Common myeloid progenitor, CD34-positive (primary cell): ENCODE measurements around the gene ADGRG7.
A peak's percentile ranks its signal among the peaks of the same experiment; 100 is the strongest.

ENCODE experiments used
- CTCF ChIA-PET: fragments of 350-600 bp; sonication (Branson Sonifier 250); formaldehyde crosslinking; loops from one replicate; lab custom pipeline; 2021; ENCODE audit warnings: antibody characterized with exemption; lab: Charles Lee
- POLR2A ChIA-PET: fragments of 350-600 bp; sonication (Branson Sonifier 250); formaldehyde crosslinking; loops from one replicate; lab custom pipeline; 2021; ENCODE audit warnings: antibody characterized with exemption; lab: Charles Lee
- DNase-seq, 3 donors: peaks; one replicate each; pipeline versions ENCODE4 v3.0.0 to v3.0.0-alpha.2; 2013
- H3K27ac ChIP-seq, 2 experiments: 1 replicate in 1 of 2; 2 replicates in 1 of 2; pipeline ENCODE4 v1.7.0; 2013; ENCODE audit warnings: inconsistent platforms in 2 of 2, low read length in 2 of 2, mild to moderate bottlenecking in 2 of 2, low read depth in 1 of 2, moderate library complexity in 1 of 2; ENCODE audit not compliant: severe bottlenecking in 2 of 2, insufficient read depth in 1 of 2, poor library complexity in 1 of 2
- H3K27me3 ChIP-seq, 5 experiments: replicated peaks in 2 of 5; 1 replicate in 3 of 5; 2 replicates in 2 of 5; pipeline versions ENCODE4 v1.6.1 to v1.7.0; 2013; ENCODE audit warnings: low read length in 4 of 5, mild to moderate bottlenecking in 2 of 5, moderate library complexity in 2 of 5, inconsistent platforms in 1 of 5; ENCODE audit not compliant: insufficient read depth in 5 of 5, control insufficient read depth in 4 of 5
- H3K36me3 ChIP-seq, 4 experiments: 1 replicate in 2 of 4; 2 replicates in 2 of 4; pipeline versions ENCODE4 v1.6.1 to v1.7.0; 2013; ENCODE audit warnings: low read length in 3 of 4, control low read depth in 1 of 4, mild to moderate bottlenecking in 1 of 4; ENCODE audit not compliant: control insufficient read depth in 4 of 4, insufficient read depth in 4 of 4
- H3K4me1 ChIP-seq, 4 experiments: 1 replicate in 3 of 4; 2 replicates in 1 of 4; pipeline versions ENCODE4 v1.6.1 to v1.7.1; 2013; ENCODE audit warnings: low read length in 3 of 4, mild to moderate bottlenecking in 3 of 4, control low read depth in 1 of 4, inconsistent platforms in 1 of 4, moderate library complexity in 1 of 4; ENCODE audit not compliant: control insufficient read depth in 4 of 4, insufficient read depth in 4 of 4; ENCODE audit errors: control extremely low read depth in 1 of 4
- H3K4me3 ChIP-seq, 7 experiments: 1 replicate in 4 of 7; 2 replicates in 3 of 7; pipeline versions ENCODE4 v1.5.1 to v1.7.0; 2013; ENCODE audit warnings: mild to moderate bottlenecking in 7 of 7, low read length in 6 of 7, moderate library complexity in 6 of 7, inconsistent platforms in 2 of 7, low read depth in 2 of 7, control low read depth in 1 of 7; ENCODE audit not compliant: insufficient read depth in 4 of 7, control insufficient read depth in 1 of 7; ENCODE audit errors: extremely low read depth in 1 of 7
- H3K9me3 ChIP-seq, 5 experiments: 1 replicate in 4 of 5; 2 replicates in 1 of 5; pipeline versions ENCODE4 v1.6.1 to v1.7.1; 2013; ENCODE audit warnings: low read length in 4 of 5, mild to moderate bottlenecking in 2 of 5, inconsistent platforms in 1 of 5, low read depth in 1 of 5, moderate library complexity in 1 of 5; ENCODE audit not compliant: control insufficient read depth in 4 of 5, insufficient read depth in 2 of 5; ENCODE audit errors: control extremely low read depth in 1 of 5
- WGBS: methylation state at CpG from one replicate; pipeline ENCODE4 v1.1.5; 2013; ENCODE audit not compliant: insufficient coverage; 5-methylcytosine and 5-hydroxymethylcytosine counted together

Gene ADGRG7

DNA sequence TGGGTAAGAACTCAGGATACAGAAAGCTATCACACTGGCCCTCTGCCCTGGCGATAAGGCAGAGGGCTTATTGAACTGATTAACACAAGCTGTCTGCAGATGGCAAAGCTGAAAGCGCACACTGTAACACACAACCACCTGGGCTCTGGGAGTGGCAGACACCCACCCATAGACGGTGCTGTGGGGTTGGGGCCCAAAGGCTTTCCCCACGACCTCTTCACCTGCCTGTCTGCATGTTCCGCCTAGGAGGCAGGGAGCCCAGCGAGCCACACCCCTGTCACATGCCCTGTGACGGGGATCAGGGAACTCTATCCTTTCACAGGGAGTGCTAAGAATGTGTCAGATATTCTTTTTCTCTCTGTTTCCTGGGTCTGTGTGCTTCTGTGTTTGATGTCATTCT is 87.8 kb downstream of the ADGRG7 start:
- Histone ChIP-seq H3K9me3 (no peaks in the 10 kb centered on the region), H3K36me3 (no peaks in the 10 kb centered on the region), H3K4me1 (no peaks in the 10 kb centered on the region), H3K4me3 (no peak overlapping the region), H3K27me3 (no peaks in the 10 kb centered on the region), H3K27ac (no peak overlapping the region)
- ChIA-PET CTCF (no interaction called here), POLR2A (no interaction called here)
- DNase-seq, result no peak
- 96% methylated on average over 7 of the region's 7 CpGs for WGBS

GRCh38 chr3:100697723-100698285 is 88.4 kb downstream of the ADGRG7 start:
- H3K27ac ChIP-seq, result no peak overlapping the region
- H3K27me3 ChIP-seq, result no peaks in the 10 kb centered on the region
- no peaks in the 10 kb centered on the region for H3K4me1 ChIP-seq
- DNase-seq, result no peak
- no peaks in the 10 kb centered on the region for H3K36me3 ChIP-seq
- no peaks in the 10 kb centered on the region for H3K9me3 ChIP-seq
- ChIA-PET POLR2A (interaction anchor here (1.1 kb wide), 1 partner anchor 14 kb away, joined by 5 read pairs; no protein-coding TSS in a partner anchor), CTCF (no interaction called here)
- WGBS, result 82% methylated on average over 3 of the region's 5 CpGs
- no peak overlapping the region for H3K4me3 ChIP-seq

- Histone ChIP-seq H3K27me3 (no peaks in the 10 kb centered on the region), H3K36me3 (no peaks in the 10 kb centered on the region), H3K4me3 (no peak overlapping the region), H3K4me1 (no peaks in the 10 kb centered on the region), H3K27ac (no peak overlapping the region), H3K9me3 (no peaks in the 10 kb centered on the region)
- CTCF ChIA-PET, result no interaction called here
- WGBS, result 60% methylated on average over 1 of the region's 3 CpGs
- DNase-seq, result no peak
- POLR2A ChIA-PET, result interaction anchor here (1.1 kb wide), 1 partner anchor 15 kb away, joined by 5 read pairs; no protein-coding TSS in a partner anchor
These were observed 89.3 kb downstream of the ADGRG7 start for GRCh38 chr3:100698736-100699135.

DNA sequence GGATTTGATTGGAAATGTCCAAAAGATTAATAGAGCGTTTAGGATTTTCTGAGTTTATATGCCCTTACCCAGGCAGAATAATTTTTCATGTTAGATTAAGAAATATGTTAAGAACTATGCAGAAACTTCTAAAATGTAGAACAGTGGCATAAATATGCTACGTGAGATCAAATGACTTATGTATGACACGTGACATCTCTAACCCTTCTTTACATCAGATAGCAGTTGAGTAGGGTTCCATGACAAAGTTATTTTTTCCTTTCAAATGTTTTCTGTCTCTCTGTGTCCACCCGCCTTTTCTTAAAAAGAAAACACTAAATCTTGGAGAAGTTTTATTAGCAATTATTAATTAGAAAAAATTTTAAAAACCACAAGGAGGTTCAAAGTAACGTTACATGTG is 91.3 kb downstream of the ADGRG7 start:
- H3K36me3 ChIP-seq, result no peaks in the 10 kb centered on the region
- ChIA-PET CTCF (no interaction called here), POLR2A (no interaction called here)
- no peaks in the 10 kb centered on the region for H3K4me1 ChIP-seq
- WGBS, result no CpG with 5 or more reads among the region's 5 CpGs
- DNase-seq, result no peak
- no peaks in the 10 kb centered on the region for H3K9me3 ChIP-seq
- H3K4me3 ChIP-seq, result no peak overlapping the region
- H3K27me3 ChIP-seq, result no peaks in the 10 kb centered on the region
- no peak overlapping the region for H3K27ac ChIP-seq

GRCh38 chr3:100702082-100702979 is 92.9 kb downstream of the ADGRG7 start:
- Histone ChIP-seq H3K27me3 (no peaks in the 10 kb centered on the region), H3K36me3 (no peaks in the 10 kb centered on the region), H3K9me3 (no peaks in the 10 kb centered on the region), H3K27ac (no peak overlapping the region), H3K4me3 (no peak overlapping the region), H3K4me1 (no peaks in the 10 kb centered on the region)
- CTCF ChIA-PET, result interaction anchor here (1.4 kb wide), 1 partner anchor 112 kb away, joined by 4 read pairs; no protein-coding TSS in a partner anchor
- POLR2A ChIA-PET, result no interaction called here
- WGBS, result 100% methylated on average over 1 of the region's 4 CpGs
- peak in 1 of 3 donors; percentile 16 for DNase-seq

GRCh38 chr3:100702980-100703345 is 93.6 kb downstream of the ADGRG7 start:
- Histone ChIP-seq H3K27me3 (no peaks in the 10 kb centered on the region), H3K27ac (no peak overlapping the region), H3K4me3 (no peak overlapping the region), H3K9me3 (no peaks in the 10 kb centered on the region), H3K36me3 (no peaks in the 10 kb centered on the region), H3K4me1 (no peaks in the 10 kb centered on the region)
- POLR2A ChIA-PET, result no interaction called here
- WGBS, result 100% methylated on average over 2 of the region's 5 CpGs
- CTCF ChIA-PET, result interaction anchor here (1.4 kb wide), 1 partner anchor 113 kb away, joined by 4 read pairs; no protein-coding TSS in a partner anchor
- no peak for DNase-seq

DNA sequence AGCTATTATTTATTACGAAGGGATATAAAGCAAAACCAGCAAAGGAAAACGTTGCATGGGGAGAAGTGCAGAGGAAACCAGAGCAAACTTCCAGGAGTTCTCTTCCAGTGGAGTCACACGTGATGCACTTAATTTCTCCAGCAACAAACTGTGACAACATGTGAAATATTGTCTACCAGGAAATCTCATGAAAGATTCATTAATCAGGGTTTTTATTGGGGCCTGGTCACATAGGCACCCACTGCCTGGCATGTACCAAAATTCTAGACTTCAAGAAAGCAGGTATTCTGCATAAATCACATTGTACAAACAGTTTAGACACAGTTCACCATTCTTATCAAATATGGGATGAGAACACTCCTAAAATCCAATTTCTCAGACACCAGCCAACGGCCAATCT is 94.5 kb downstream of the ADGRG7 start:
- ChIA-PET CTCF (interaction anchor here (1.4 kb wide), 1 partner anchor 114 kb away, joined by 4 read pairs; no protein-coding TSS in a partner anchor), POLR2A (interaction anchor here (0.6 kb wide), 1 partner anchor 374 kb away, joined by 5 read pairs; no protein-coding TSS in a partner anchor)
- WGBS, result 86% methylated on average over 2 of the region's 4 CpGs
- H3K27ac ChIP-seq, result no peak overlapping the region
- H3K4me3 ChIP-seq, result no peak overlapping the region
- H3K36me3 ChIP-seq, result no peaks in the 10 kb centered on the region
- H3K9me3 ChIP-seq, result no peaks in the 10 kb centered on the region
- H3K27me3 ChIP-seq, result no peaks in the 10 kb centered on the region
- no peak for DNase-seq
- peaks cover 0 to 6% (median 5%) of the 10 kb centered on the region in 4 experiments for H3K4me1 ChIP-seq
